ENCODE measurements around the gene SNAPC2.
A peak's percentile ranks its signal among the peaks of the same experiment; 100 is the strongest.
"Not testable (repeated sequence)": the region's sequence is repeated elsewhere in the genome, so short reads cannot be mapped to it uniquely, and the experiment has no call there.

The SNAPC2 gene

GRCh38 chr19:7888145-7888825 lies 31.9 kb upstream of the SNAPC2 start, which contains the start of gene LRRC8E:
Gene LRRC8E, plus strand, starts transcription at chr19:7888510. Its CDS starts 7,094 bp downstream, at chr19:7895604.
- DNase-seq = no peak

DNA sequence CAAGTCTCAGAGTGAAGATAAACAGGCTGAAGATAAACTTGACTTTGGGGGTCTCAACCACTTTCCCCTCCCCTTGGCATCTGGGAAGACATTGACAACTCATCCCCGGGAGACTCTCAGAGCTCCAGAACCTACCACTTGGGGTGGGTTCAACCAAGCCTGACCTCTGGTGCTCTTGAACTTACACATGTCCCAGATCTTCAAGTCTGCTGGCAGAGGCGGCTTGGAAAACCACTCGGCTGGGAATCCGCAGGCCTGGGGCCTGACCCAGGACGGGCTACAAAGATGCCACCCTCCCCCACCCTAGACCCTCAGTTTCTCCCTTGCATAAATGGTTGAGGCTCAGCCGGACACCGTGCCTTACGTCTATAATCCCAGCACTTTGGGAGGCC lies 31.3 kb upstream of the SNAPC2 start:
- DNase-seq = no peak

DNA sequence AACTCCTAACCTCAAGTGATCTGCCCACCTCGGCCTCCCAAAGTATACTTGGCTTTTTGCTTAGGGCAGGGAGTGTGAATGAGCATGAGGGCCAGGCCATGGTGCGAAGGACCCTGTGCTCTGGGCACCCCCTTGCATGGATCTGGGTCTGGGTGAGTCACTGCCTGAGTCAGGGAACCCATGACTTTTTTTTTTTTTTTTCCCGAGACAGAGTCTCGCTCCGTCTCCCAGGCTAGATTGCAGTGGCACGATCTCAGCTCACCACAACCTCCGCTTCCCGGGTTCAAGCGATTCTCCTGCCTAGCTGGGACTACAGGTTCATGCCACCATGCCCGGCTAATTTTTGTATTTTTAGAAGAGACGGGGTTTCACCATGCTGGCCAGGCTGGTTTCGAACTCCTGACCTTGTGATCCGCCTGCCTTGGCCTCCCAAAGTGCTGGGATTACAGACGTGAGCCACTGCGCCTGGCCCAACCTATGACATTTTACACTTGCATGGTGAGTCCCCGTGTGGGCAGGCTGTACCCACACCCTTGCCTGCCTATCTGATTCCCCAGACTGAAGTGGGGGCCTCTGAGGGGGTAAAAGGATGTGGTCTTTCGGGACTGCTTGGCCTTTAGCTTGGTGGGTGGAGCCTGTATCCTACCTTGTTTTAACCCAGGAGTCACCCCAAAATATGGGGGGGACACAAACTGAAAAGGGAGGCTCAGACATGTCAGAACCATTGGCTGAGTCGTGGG lies 26.6 kb upstream of the SNAPC2 start:
- not testable (repeated sequence) for DNase-seq

GRCh38 chr19:7894612-7895309 lies 25.4 kb upstream of the SNAPC2 start:
- DNase-seq = no peak

- DNase-seq = no peak
Measured at GRCh38 chr19:7895565-7895964, 24.6 kb upstream of the SNAPC2 start.

GRCh38 chr19:7897292-7897691 lies 22.8 kb upstream of the SNAPC2 start:
- no peak for DNase-seq

GRCh38 chr19:7898967-7899366 lies 21.2 kb upstream of the SNAPC2 start:
- no peak for DNase-seq

DNA sequence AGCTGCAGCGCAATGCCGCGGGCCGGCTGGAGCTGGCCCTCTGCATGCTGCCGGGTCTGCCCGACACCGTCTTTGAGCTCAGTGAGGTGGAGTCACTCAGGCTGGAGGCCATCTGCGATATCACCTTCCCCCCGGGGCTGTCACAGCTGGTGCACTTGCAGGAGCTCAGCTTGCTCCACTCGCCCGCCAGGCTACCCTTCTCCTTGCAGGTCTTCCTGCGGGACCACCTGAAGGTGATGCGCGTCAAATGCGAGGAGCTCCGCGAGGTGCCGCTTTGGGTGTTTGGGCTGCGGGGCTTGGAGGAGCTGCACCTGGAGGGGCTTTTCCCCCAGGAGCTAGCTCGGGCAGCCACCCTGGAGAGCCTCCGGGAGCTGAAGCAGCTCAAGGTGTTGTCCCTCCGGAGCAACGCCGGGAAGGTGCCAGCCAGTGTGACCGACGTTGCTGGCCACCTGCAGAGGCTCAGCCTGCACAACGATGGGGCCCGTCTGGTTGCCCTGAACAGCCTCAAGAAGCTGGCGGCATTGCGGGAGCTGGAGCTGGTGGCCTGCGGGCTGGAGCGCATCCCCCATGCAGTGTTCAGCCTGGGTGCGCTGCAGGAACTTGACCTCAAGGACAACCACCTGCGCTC lies 20.3 kb upstream of the SNAPC2 start:
- no peak for DNase-seq

DNA sequence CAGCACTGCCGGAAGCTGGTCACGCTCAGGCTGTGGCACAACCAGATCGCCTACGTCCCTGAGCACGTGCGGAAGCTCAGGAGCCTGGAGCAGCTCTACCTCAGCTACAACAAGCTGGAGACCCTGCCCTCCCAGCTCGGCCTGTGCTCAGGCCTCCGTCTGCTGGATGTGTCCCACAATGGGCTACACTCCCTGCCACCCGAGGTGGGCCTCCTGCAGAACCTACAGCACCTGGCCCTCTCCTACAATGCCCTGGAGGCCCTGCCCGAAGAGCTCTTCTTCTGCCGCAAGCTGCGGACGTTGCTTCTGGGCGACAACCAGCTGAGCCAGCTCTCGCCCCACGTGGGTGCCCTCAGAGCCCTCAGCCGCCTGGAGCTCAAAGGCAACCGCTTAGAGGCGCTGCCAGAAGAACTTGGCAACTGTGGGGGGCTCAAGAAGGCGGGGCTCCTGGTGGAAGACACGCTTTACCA lies 19.7 kb upstream of the SNAPC2 start:
- no peak for DNase-seq

DNA sequence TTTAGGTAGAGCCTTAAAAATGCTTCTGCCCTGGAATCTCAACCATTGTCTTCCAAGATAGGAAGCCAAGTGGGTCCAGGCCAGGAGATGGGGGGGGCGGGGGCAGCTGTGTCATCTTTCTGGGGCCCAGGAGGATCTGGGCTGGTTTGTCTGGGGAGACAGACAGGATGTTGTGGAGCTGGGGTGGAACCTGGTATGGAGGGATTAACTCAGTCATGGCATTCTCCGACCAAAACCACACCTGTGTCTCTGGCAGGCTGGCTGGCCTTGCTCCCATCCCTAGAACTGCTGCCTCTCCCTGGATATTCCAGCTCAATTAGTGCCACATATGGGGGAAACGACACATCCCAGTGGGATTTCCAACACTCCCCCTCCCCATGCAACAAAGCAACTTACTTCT lies 19.2 kb upstream of the SNAPC2 start:
- DNase-seq = no peak

GRCh38 chr19:7901337-7901736 lies 18.8 kb upstream of the SNAPC2 start:
- no peak for DNase-seq

DNA sequence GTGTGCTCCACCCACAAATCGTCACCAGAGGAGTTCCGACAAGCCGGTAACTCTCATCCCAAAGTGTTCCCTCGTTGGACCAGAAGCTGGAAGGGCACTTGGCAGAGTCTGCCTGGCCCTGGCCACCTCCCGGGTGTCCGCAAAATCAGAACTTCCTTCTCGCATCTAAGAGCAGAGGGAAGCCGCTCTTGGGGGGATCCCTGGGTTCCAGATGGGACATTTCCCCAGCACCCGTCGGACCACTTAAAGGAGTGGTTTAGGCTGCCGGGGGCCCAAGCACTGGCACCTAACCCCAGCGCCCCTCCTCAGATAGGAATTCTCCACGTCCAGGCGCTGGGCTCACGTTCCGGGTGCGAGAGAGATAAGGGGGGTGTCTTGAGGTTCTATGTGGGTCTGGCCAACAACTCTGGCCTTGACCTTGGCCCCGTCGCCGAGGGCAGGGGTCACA lies 17.3 kb upstream of the SNAPC2 start:
- DNase-seq = peak in 1 of 58 donors; percentile 63

DNA sequence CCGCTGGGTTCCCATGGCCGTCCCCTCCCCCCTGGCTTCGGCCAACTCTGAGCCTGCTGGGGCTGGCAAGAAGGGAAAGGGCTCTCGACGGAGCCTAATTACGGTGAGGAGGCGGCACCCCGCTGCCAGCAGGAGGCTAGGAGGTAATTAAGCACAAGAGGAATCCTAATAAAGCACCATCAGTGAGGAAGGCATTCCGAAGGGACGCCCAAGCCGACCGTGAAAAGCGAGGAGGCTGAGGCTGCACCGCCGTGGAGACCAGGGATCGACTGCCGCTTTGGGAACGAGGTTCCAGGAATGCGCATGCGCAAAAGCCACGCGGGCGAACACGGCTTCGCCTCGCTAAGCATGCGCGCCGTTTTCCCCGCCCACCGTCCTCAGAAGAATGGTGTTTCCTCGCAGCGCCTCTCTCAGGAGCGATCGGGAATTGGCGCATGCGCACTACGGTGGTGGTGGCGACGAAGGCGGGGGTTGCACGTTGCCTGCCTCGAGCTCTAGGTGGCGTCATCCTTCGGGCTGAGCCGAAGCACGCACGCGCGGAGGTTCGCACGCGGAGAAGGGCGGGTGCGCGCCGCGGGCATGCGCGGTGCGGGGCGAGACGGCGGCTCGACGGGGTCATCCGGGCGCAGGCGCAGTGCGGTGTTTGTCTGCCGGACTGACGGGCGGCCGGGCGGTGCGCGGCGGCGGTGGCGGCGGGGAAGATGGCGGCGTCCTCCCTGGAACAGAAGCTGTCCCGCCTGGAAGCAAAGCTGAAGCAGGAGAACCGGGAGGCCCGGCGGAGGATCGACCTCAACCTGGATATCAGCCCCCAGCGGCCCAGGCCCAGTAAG lies 16.7 kb upstream of the SNAPC2 start, which contains the start of gene MAP2K7:
Gene MAP2K7, plus strand, starts transcription at position 634 of the 830 bp plus-strand sequence. Its CDS starts 68 bp downstream, at position 702.
- DNase-seq = peak; percentile 88 to 100 (median 99)

- DNase-seq = peak in 6 of 58 donors; percentile 35 to 73 (median 64)
Measured at GRCh38 chr19:7904074-7905020, 15.8 kb upstream of the SNAPC2 start.

- DNase-seq = no peak
Measured at GRCh38 chr19:7905268-7905667, 14.9 kb upstream of the SNAPC2 start.

DNA sequence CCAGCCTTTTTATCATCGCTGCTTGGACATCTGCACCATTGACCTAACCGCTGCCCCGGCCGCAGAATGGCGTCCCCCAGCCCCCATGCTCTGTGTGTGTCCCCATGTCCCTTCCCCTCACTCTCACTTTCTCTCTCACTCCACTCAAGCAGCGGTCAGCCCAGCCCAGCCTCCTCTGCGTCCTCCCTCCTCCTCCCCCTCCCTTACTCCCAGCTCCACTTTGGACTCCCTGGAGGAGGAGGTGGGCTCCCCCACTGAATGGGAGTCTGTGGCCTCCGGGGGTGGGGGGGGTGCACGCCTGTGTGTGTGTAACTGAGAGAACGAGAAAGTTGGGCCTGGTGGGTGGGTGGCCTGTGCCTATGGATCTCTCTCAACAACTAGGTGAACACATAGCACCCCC lies 14.3 kb upstream of the SNAPC2 start:
- DNase-seq = no peak

DNA sequence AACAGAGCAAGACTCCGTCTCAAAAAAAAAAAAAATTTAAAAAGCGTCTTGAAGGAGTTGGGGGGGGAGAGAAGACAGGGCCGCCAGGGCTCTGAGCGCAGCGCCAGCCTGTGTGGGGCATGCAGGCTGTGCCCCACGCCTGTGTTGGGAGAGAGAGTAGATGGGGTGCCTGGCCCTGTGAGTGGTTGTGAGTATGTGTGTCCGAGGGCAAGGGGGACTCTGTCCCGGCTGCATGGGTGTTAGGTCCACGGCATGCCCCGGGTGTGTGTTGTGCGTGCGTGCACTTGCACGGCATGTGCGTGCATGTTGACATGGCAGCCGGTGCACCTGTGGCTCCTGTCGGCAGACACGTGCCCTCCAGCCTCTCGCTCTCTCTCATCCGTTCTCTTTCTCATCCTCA lies 13.0 kb upstream of the SNAPC2 start:
- no peak for DNase-seq

DNA sequence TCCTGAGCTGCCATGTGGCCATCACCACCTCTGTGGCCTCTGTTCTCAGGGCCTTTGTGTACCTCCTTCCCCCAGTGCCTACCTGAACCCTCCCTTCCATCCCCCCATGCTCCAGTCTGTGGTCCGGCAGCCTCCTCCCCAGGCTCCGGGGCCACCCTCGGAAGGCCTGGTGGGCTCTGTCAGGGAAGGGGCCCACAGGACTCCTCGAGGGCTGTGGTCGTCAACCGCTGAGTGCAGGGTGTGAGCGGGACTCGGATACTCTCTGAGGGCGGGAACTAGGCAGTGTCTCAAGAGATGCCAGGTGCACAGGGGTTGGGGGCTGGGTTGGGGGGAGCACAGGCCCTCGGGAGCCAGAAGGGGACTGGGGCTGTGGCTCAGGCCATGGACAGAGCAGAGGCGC lies 12.6 kb upstream of the SNAPC2 start:
- DNase-seq = no peak

GRCh38 chr19:7908078-7908699 lies 11.9 kb upstream of the SNAPC2 start:
- DNase-seq = no peak
